Measurements from ENCODE around the gene SPATA9.

The SPATA9 gene

GRCh38 chr5:95686651-95687050 lies 3.9 kb upstream of the SPATA9 start:
- no peak overlapping the region for H3K4me2 ChIP-seq
- no peak overlapping the region for H3K27ac ChIP-seq

DNA sequence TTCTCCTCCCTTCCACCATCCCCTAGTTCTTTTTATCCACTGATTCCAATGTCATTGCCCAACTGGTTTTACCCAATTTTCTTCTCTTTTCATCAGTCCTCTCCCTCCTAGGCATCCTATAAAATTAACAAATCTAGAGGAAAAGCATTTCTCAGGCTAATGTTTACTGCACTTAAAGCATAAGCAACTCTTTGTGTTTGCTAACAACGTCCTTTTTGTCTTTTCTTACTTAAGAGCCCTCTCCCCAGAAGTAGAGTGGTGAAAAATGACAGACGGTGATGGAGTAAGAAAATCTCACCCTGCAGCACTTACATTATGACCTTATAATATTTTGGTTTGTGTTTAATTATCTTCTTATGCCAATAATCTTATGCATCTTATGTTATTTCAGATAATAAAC lies 1.6 kb upstream of the SPATA9 start:
- H3K4me1 ChIP-seq: no peaks in the 10 kb centered on the region
- TF ChIP-seq Cebpa-rat (IDR thresholded peaks at IDR 0.05): no peak
- no peak overlapping the region for H3K4me3 ChIP-seq
- H3K4me2 ChIP-seq: no peak overlapping the region
- H3K9ac ChIP-seq: no peak overlapping the region
- H3K27me3 ChIP-seq: no peaks in the 10 kb centered on the region
- no peaks in the 10 kb centered on the region for H3K36me3 ChIP-seq
- no peak overlapping the region for H3K27ac ChIP-seq
- H4K20me1 ChIP-seq: no peaks in the 10 kb centered on the region
- peaks cover 1% of the 10 kb centered on the region; the same call in 1 of the 2 replicates for H3K9me3 ChIP-seq

More at GRCh38 chr5:95686651-95687050, 3.9 kb upstream of the SPATA9 start:
- no peak for TF ChIP-seq Cebpa-rat (IDR thresholded peaks at IDR 0.05)
- Histone ChIP-seq H3K4me1 (no peaks in the 10 kb centered on the region), H3K36me3 (no peaks in the 10 kb centered on the region), H3K9me3 (no peaks in the 10 kb centered on the region), H3K4me3 (no peak overlapping the region), H3K27me3 (no peaks in the 10 kb centered on the region), H3K9ac (no peak overlapping the region), H4K20me1 (no peaks in the 10 kb centered on the region)

DNA sequence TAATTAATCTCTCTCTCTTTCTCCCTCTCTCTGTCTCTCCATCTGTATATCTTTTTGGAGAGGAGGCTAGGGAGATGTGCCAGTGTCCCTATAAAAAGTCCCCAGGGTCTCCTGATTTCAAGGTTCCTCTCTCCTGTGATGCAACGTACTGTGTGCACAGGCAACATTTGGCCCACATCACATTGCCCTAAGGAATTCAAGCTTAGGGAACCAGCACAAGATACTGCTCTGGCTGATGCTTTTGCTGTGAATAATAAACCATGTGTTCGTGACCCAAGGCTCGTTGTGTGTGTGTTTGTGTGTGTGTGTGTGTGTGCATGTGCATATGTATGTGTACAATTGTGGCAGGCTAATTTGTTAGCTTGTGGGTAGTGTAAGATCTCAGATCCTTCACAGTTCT lies 9.7 kb downstream of the SPATA9 start:
- Histone ChIP-seq H3K27ac (no peak overlapping the region), H3K4me2 (no peak overlapping the region), H3K9ac (no peak overlapping the region), H3K9me3 (no peaks in the 10 kb centered on the region), H3K36me3 (no peaks in the 10 kb centered on the region), H3K4me1 (peaks cover 4% of the 10 kb centered on the region; the same call in 1 of the 2 replicates), H3K27me3 (no peaks in the 10 kb centered on the region), H3K4me3 (no peak overlapping the region), H4K20me1 (no peaks in the 10 kb centered on the region)
- TF ChIP-seq Cebpa-rat (IDR thresholded peaks at IDR 0.05): no peak

- Histone ChIP-seq H3K9ac (no peak overlapping the region), H3K9me3 (no peaks in the 10 kb centered on the region), H4K20me1 (no peaks in the 10 kb centered on the region), H3K36me3 (no peaks in the 10 kb centered on the region), H3K4me2 (no peak overlapping the region), H3K27ac (no peak overlapping the region), H3K4me1 (peaks cover 4% of the 10 kb centered on the region; the same call in 1 of the 2 replicates), H3K4me3 (no peak overlapping the region), H3K27me3 (no peaks in the 10 kb centered on the region)
- no peak for TF ChIP-seq Cebpa-rat (IDR thresholded peaks at IDR 0.05)
Observed at GRCh38 chr5:95672641-95673040, 10.2 kb downstream of the SPATA9 start.

- Histone ChIP-seq H4K20me1 (no peaks in the 10 kb centered on the region), H3K9ac (no peak overlapping the region), H3K4me2 (no peak overlapping the region), H3K9me3 (no peaks in the 10 kb centered on the region), H3K27me3 (no peaks in the 10 kb centered on the region), H3K27ac (no peak overlapping the region), H3K4me1 (peaks cover 4% of the 10 kb centered on the region; the same call in 1 of the 2 replicates), H3K36me3 (no peaks in the 10 kb centered on the region), H3K4me3 (no peak overlapping the region)
- no peak for TF ChIP-seq Cebpa-rat (IDR thresholded peaks at IDR 0.05)
Observed at GRCh38 chr5:95671826-95672225, 11.0 kb downstream of the SPATA9 start.

DNA sequence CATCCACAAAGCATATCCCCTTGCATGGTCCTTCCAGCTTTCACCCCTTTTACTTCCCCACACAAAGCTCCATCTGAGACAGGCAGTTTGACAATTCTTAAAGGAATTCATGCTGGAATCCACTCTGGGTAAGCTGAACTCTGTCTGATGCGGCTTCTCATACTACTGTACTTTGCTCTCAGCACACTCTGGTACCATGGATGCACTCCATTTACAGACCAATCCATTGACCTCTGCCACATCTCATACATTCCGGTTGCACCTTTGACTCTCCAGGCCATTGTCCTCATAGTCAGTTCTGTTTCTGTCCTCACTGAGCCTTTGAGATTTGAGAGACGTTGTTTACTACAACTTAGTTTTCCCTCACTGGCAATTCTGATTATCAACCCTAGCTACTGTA lies 12.2 kb downstream of the SPATA9 start:
- H4K20me1 ChIP-seq: no peaks in the 10 kb centered on the region
- no peak overlapping the region for H3K4me2 ChIP-seq
- H3K27me3 ChIP-seq: no peaks in the 10 kb centered on the region
- no peaks in the 10 kb centered on the region for H3K9me3 ChIP-seq
- H3K27ac ChIP-seq: no peak overlapping the region
- H3K4me1 ChIP-seq: peaks cover 4% of the 10 kb centered on the region; the same call in 1 of the 2 replicates
- no peaks in the 10 kb centered on the region for H3K36me3 ChIP-seq
- no peak overlapping the region for H3K9ac ChIP-seq
- no peak overlapping the region for H3K4me3 ChIP-seq
- TF ChIP-seq Cebpa-rat (IDR thresholded peaks at IDR 0.05): no peak

- H3K9me3 ChIP-seq: no peaks in the 10 kb centered on the region
- H3K27ac ChIP-seq: no peak overlapping the region
- no peaks in the 10 kb centered on the region for H3K27me3 ChIP-seq
- no peak overlapping the region for H3K4me3 ChIP-seq
- H3K9ac ChIP-seq: no peak overlapping the region
- TF ChIP-seq Cebpa-rat (IDR thresholded peaks at IDR 0.05): no peak
- H3K4me2 ChIP-seq: no peak overlapping the region
- no peaks in the 10 kb centered on the region for H4K20me1 ChIP-seq
- no peaks in the 10 kb centered on the region for H3K36me3 ChIP-seq
- peaks cover 4% of the 10 kb centered on the region; the same call in 1 of the 2 replicates for H3K4me1 ChIP-seq
Observed at GRCh38 chr5:95669985-95670384, 12.8 kb downstream of the SPATA9 start.

DNA sequence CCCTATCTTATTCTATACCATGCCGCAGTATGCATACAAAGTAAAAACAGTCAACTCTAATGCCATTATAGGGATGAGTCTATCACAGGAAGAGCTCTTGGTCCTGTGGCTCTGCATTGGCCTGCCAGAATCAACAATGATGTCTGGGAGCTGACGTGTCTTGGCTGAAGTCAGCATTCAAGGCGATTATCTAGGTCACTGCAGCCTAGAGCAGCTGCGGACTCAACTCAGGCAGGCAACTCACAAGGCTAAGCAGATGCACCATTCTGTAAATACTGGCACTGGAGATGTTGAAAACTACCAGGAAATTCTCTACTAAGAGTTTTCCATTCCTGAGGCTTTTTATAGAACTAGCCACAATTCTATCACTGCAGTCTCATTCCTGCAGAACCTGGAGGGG lies 13.3 kb downstream of the SPATA9 start:
- Histone ChIP-seq H3K27ac (no peak overlapping the region), H3K36me3 (no peaks in the 10 kb centered on the region), H4K20me1 (no peaks in the 10 kb centered on the region)

GRCh38 chr5:95668728-95669127 lies 14.1 kb downstream of the SPATA9 start:
- H3K36me3 ChIP-seq: no peaks in the 10 kb centered on the region
- H3K9ac ChIP-seq: no peak overlapping the region
- TF ChIP-seq Cebpa-rat (IDR thresholded peaks at IDR 0.05): no peak
- H3K9me3 ChIP-seq: no peaks in the 10 kb centered on the region
- no peak overlapping the region for H3K4me2 ChIP-seq
- peaks cover 4% of the 10 kb centered on the region; the same call in 1 of the 2 replicates for H3K4me1 ChIP-seq
- H3K27me3 ChIP-seq: no peaks in the 10 kb centered on the region
- H3K4me3 ChIP-seq: no peak overlapping the region
- H3K27ac ChIP-seq: no peak overlapping the region
- no peaks in the 10 kb centered on the region for H4K20me1 ChIP-seq

More for the DNA sequence above, 13.3 kb downstream of the SPATA9 start:
- no peak overlapping the region for H3K4me2 ChIP-seq
- TF ChIP-seq Cebpa-rat (IDR thresholded peaks at IDR 0.05): no peak
- no peak overlapping the region for H3K4me3 ChIP-seq
- no peaks in the 10 kb centered on the region for H3K27me3 ChIP-seq
- H3K9ac ChIP-seq: no peak overlapping the region
- H3K4me1 ChIP-seq: peaks cover 4% of the 10 kb centered on the region; the same call in 1 of the 2 replicates
- H3K9me3 ChIP-seq: no peaks in the 10 kb centered on the region

GRCh38 chr5:95668216-95668615 lies 14.6 kb downstream of the SPATA9 start:
- peaks cover 4% of the 10 kb centered on the region; the same call in 1 of the 2 replicates for H3K4me1 ChIP-seq
- no peak for TF ChIP-seq Cebpa-rat (IDR thresholded peaks at IDR 0.05)

DNA sequence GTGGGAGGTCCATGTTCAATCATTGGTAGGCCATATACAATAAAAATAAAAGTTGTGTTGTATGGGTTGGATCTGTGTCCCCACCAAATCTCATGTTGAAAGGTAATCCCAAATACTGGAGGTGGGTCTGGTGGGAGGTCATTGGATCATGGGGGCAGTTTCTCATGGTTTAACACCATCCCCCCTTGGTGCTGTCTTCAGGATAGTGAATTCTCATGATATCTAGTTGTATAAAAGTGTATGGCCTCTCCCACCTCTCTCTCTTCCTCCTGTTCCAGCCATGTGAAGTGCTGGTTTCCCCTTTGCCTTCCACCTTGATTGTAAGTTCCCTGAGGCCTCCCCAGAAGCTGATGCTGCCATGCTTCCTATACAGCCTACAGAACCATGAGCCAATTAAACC lies 15.1 kb downstream of the SPATA9 start:
- Histone ChIP-seq H3K9ac (no peak overlapping the region), H3K27ac (no peak overlapping the region), H3K4me1 (peaks cover 4% of the 10 kb centered on the region; the same call in 1 of the 2 replicates), H3K4me3 (no peak overlapping the region), H3K4me2 (no peak overlapping the region), H3K9me3 (no peaks in the 10 kb centered on the region), H4K20me1 (no peaks in the 10 kb centered on the region), H3K27me3 (no peaks in the 10 kb centered on the region), H3K36me3 (no peaks in the 10 kb centered on the region)
- TF ChIP-seq Cebpa-rat (IDR thresholded peaks at IDR 0.05): no peak

More at GRCh38 chr5:95668216-95668615, 14.6 kb downstream of the SPATA9 start:
- Histone ChIP-seq H3K4me2 (no peak overlapping the region), H3K4me3 (no peak overlapping the region), H3K27ac (no peak overlapping the region), H3K9me3 (no peaks in the 10 kb centered on the region), H3K36me3 (no peaks in the 10 kb centered on the region), H3K27me3 (no peaks in the 10 kb centered on the region), H4K20me1 (no peaks in the 10 kb centered on the region), H3K9ac (no peak overlapping the region)
